Tibial artery (tissue), 4 donors: ENCODE measurements around the gene STXBP4.

Source experiments
- DNase-seq, 2 donors: peaks; one replicate each; pipeline ENCODE4 v3.0.0-alpha.2; 2019
- H3K27ac ChIP-seq, 2 donors: fragments of 200-600 bp; sonication (generic) in 1 of 2; 1 replicate in 1 of 2; 2 replicates in 1 of 2; pipeline ENCODE4 v1.5.1; 2018 to 2019; ENCODE audit warnings: mild to moderate bottlenecking in 1 of 2
- H3K27me3 ChIP-seq, 2 donors: fragments of 200-600 bp; sonication (generic) in 1 of 2; one replicate each; pipeline versions ENCODE4 v1.5.1 to v1.6.0; 2016 to 2019
- H3K36me3 ChIP-seq, 3 donors: fragments of 200-600 bp; sonication (generic) in 2 of 3; one replicate each; pipeline ENCODE4 v1.5.1; 2016 to 2019; ENCODE audit warnings: mild to moderate bottlenecking in 2 of 3
- H3K4me1 ChIP-seq, 4 donors: fragments of 200-600 bp; sonication (generic) in 2 of 4; 1 replicate in 3 of 4; 2 replicates in 1 of 4; pipeline ENCODE4 v1.5.1; 2016 to 2019
- H3K4me3 ChIP-seq, 2 donors: fragments of 200-600 bp; sonication (generic) in 1 of 2; 1 replicate in 1 of 2; 2 replicates in 1 of 2; pipeline ENCODE4 v1.5.1; 2018 to 2019; ENCODE audit warnings: mild to moderate bottlenecking in 2 of 2
- H3K9me3 ChIP-seq, 3 donors: fragments of 200-600 bp; sonication (generic) in 1 of 3; one replicate each; pipeline ENCODE4 v1.5.1; 2016 to 2019
- intact Hi-C: fragments of 100-400 bp; cut with DNase I; formaldehyde crosslinking; loops from one replicate; pipeline ENCODE4 v1.15.0; 2023; ENCODE audit warnings: low total_unique reads
- TF ChIP-seq, protein P1 (sequence below), 2 experiments: fragments of 200-600 bp in 1 of 2; fragments of 450-650 bp in 1 of 2; IDR thresholded peaks; one replicate each; pipeline ENCODE4 v1.5.1; 2017 to 2019; ENCODE audit warnings: antibody characterized with exemption in 2 of 2, mild to moderate bottlenecking in 1 of 2, moderate library complexity in 1 of 2

STXBP4 gene

GRCh38 chr17:54971147-54971546 is 2.6 kb downstream of the STXBP4 start:
- no peaks in the 10 kb centered on the region for H3K36me3 ChIP-seq
- H3K4me1 ChIP-seq = peaks cover 0 to 32% (median 18%) of the 10 kb centered on the region in 4 donors
- no peak for DNase-seq
- no peak overlapping the region for H3K4me3 ChIP-seq
- no peaks in the 10 kb centered on the region for H3K9me3 ChIP-seq
- no peaks in the 10 kb centered on the region for H3K27me3 ChIP-seq
- TF ChIP-seq, protein P1, sequence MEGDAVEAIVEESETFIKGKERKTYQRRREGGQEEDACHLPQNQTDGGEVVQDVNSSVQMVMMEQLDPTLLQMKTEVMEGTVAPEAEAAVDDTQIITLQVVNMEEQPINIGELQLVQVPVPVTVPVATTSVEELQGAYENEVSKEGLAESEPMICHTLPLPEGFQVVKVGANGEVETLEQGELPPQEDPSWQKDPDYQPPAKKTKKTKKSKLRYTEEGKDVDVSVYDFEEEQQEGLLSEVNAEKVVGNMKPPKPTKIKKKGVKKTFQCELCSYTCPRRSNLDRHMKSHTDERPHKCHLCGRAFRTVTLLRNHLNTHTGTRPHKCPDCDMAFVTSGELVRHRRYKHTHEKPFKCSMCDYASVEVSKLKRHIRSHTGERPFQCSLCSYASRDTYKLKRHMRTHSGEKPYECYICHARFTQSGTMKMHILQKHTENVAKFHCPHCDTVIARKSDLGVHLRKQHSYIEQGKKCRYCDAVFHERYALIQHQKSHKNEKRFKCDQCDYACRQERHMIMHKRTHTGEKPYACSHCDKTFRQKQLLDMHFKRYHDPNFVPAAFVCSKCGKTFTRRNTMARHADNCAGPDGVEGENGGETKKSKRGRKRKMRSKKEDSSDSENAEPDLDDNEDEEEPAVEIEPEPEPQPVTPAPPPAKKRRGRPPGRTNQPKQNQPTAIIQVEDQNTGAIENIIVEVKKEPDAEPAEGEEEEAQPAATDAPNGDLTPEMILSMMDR (IDR thresholded peaks at IDR 0.05) = no peak
- no peak overlapping the region for H3K27ac ChIP-seq
- intact Hi-C loops = no loop called here

GRCh38 chr17:54971901-54972300 is 3.3 kb downstream of the STXBP4 start:
- Histone ChIP-seq H3K36me3 (no peaks in the 10 kb centered on the region), H3K9me3 (no peaks in the 10 kb centered on the region), H3K4me3 (no peak overlapping the region), H3K27me3 (no peaks in the 10 kb centered on the region), H3K27ac (no peak overlapping the region), H3K4me1 (peaks cover 0 to 25% (median 11%) of the 10 kb centered on the region in 4 donors)
- intact Hi-C loops = no loop called here
- DNase-seq = no peak
- TF ChIP-seq, protein P1 (IDR thresholded peaks at IDR 0.05) = no peak

- no peak for DNase-seq
- H3K27me3 ChIP-seq = no peaks in the 10 kb centered on the region
- H3K27ac ChIP-seq = no peak overlapping the region
- no peak overlapping the region for H3K4me3 ChIP-seq
- H3K36me3 ChIP-seq = no peaks in the 10 kb centered on the region
- H3K9me3 ChIP-seq = no peaks in the 10 kb centered on the region
- intact Hi-C loops = no loop called here
- peaks cover 0 to 18% (median 6%) of the 10 kb centered on the region in 4 donors for H3K4me1 ChIP-seq
- TF ChIP-seq, protein P1 (IDR thresholded peaks at IDR 0.05) = no peak
Measured at GRCh38 chr17:54972406-54973138, 4.0 kb downstream of the STXBP4 start.

DNA sequence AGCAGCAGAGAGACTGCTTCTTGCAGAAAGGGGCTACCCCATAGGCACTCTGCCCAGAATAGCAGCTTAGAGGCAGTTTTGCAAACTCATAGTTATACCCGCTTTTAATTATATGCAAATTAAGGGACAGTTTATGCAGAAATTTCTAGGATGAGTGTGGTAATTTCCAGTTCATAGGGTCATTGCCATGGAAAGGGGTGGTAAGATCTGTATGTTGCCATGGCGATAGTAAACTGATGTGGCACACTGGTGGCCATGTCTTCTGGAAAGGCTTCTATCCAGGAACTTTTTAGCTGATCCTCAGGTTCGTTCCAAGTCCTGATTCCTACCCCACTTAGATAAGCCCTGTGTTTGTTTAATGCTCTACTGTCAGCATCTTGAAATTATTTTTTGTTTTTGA is 6.2 kb downstream of the STXBP4 start:
- intact Hi-C loops = no loop called here
- TF ChIP-seq, protein P1 (IDR thresholded peaks at IDR 0.05) = no peak
- Histone ChIP-seq H3K27me3 (no peaks in the 10 kb centered on the region), H3K4me1 (peaks cover 0 to 8% (median 1%) of the 10 kb centered on the region in 4 donors), H3K27ac (no peak overlapping the region), H3K4me3 (no peak overlapping the region), H3K36me3 (no peaks in the 10 kb centered on the region), H3K9me3 (no peaks in the 10 kb centered on the region)
- DNase-seq = no peak

- TF ChIP-seq, protein P1 (IDR thresholded peaks at IDR 0.05) = no peak
- intact Hi-C loops = no loop called here
- Histone ChIP-seq H3K27me3 (no peaks in the 10 kb centered on the region), H3K4me1 (no peaks in the 10 kb centered on the region), H3K4me3 (no peak overlapping the region), H3K27ac (no peak overlapping the region), H3K36me3 (no peaks in the 10 kb centered on the region), H3K9me3 (peaks cover 0 to 7% (median 0%) of the 10 kb centered on the region in 3 donors)
- no peak for DNase-seq
Measured at GRCh38 chr17:54976316-54976715, 7.8 kb downstream of the STXBP4 start.
